H1 (cell line): ENCODE measurements around the gene VAPA. TPM values are rescaled to one million over a fixed set of nuclear protein-coding genes. Genes with fewer than 3 reads are reported as not detected.

Experiments
- CHD7 ChIP-seq: fragments of 300-600 bp; sonication (generic); IDR thresholded peaks from 2 replicates; pipeline ENCODE4 v1.7.1; 2012; ENCODE audit warnings: low read length, moderate library complexity, mild to moderate bottlenecking, inconsistent platforms; ENCODE audit not compliant: insufficient replicate concordance
- SIN3A ChIP-seq, 2 experiments: IDR thresholded peaks in 1 of 2; conservative IDR thresholded peaks in 1 of 2; 2 replicates each; pipeline ENCODE4 v1.6.1; 2011 to 2012; ENCODE audit warnings: low read length in 2 of 2, improper control_type of control experiment in 1 of 2, low read depth in 1 of 2, mild to moderate bottlenecking in 1 of 2
- TAF1 ChIP-seq: IDR thresholded peaks from 2 replicates; pipeline ENCODE4 v1.6.1; 2011; ENCODE audit warnings: mild to moderate bottlenecking, low read depth, low read length
- polyA plus RNA-seq, 7 experiments: library from polyadenylated mRNA; depleted of rRNA in 3 of 7; stranded (reverse) in 5 of 7; unstranded in 2 of 7; fragments of >200 nt in 5 of 7; fragments of 200-250 nt in 2 of 7; gene quantifications; 1 replicate in 5 of 7; 2 replicates in 1 of 7; 4 replicates in 1 of 7; pipeline versions ENCODE4 v1.2.1 to v1.2.3, GENCODE V29; 2011 to 2013; ENCODE audit warnings: missing spikeins in 2 of 7, mixed read lengths in 2 of 7
- total RNA-seq: library from RNA; stranded (reverse); fragmentation: NEBNext Ultra II Directional; extraction: Animal tissue kit (Norgen Biotek cat#: 25700); gene quantifications from 2 replicates; pipeline ENCODE4 v1.2.1, GENCODE V29; 2021

The VAPA gene
- total and polyA plus RNA-seq, 2 of the 8 experiments (the other 6 are each of a cell fraction or from before 2014, with no cell fraction given) = 79.7 to 130 TPM

GRCh38 chr18:9914584-9915290 is 921 bp downstream of the VAPA start (continued):
- TF ChIP-seq CHD7 (no peak), SIN3A (conservative IDR thresholded peaks at IDR 0.05 in 1 of 2, IDR thresholded peaks at IDR 0.05 in 1 of 2; ENCODE audit: low read depth in 1 of 2, low read length in 2 of 2) (peak; percentile 44 to 54; a peak in 1 of 4 replicates), TAF1 (peak; percentile 33; the same call in 1 of the 2 replicates)
- TF ChIP-seq, all 59 proteins: peak for 2
